Colonic mucosa (tissue), 4 donors: ENCODE results near the gene LTA. TPM values are rescaled to one million over a fixed set of nuclear protein-coding genes. Genes with fewer than 3 reads are reported as not detected.

Experiments
- DNase-seq: peaks from one replicate; pipeline ENCODE4 v3.0.0-alpha.2; 2020
- H3K27ac ChIP-seq: fragments of 200-600 bp; one replicate; pipeline ENCODE4 v1.8.0; 2021
- H3K27me3 ChIP-seq: fragments of 200-600 bp; one replicate; pipeline ENCODE4 v1.8.0; 2021
- H3K36me3 ChIP-seq: fragments of 200-600 bp; one replicate; pipeline ENCODE4 v1.8.0; 2021
- H3K4me1 ChIP-seq: fragments of 200-600 bp; one replicate; pipeline ENCODE4 v1.8.0; 2021; ENCODE audit warnings: mild to moderate bottlenecking
- H3K4me3 ChIP-seq: fragments of 200-600 bp; one replicate; pipeline ENCODE4 v1.8.0; 2021
- H3K9ac ChIP-seq, 2 donors: one replicate each; pipeline ENCODE4 v1.7.0; 2013; ENCODE audit warnings: control low read depth in 2 of 2, low read depth in 2 of 2, low read length in 2 of 2
- H3K9me3 ChIP-seq: fragments of 200-600 bp; one replicate; pipeline ENCODE4 v1.8.0; 2021
- CTCF ChIP-seq: fragments of 200-600 bp; IDR thresholded peaks from one replicate; pipeline ENCODE4 v1.8.0; 2022; ENCODE audit warnings: antibody characterized with exemption, mild to moderate bottlenecking
- intact Hi-C: fragments of 100-400 bp; cut with DNase I; formaldehyde crosslinking; loops from one replicate; pipeline ENCODE4 v1.14.1; 2022
- total RNA-seq, 2 donors: library from RNA; stranded (reverse); fragmentation: NEBNext Ultra II Directional in 1 of 2; extraction: Animal tissue kit (Norgen Biotek cat#: 25700) in 1 of 2; gene quantifications; one replicate each; pipeline ENCODE4 v1.2.1, GENCODE V29; 2021
- donor health status: healthy.
- donor health status: DM: no; HTN: no; CAD: no.
- donor health status: DM: no; HTN: no; CAD: no.

Gene LTA
- total RNA-seq, 2 donors from 2014 or later = 0.35 to 2.4 TPM

GRCh38 chr6:31614075-31614619 is 42.1 kb downstream of the LTA start:
- Histone ChIP-seq H3K9ac (no peak overlapping the region), H3K9me3 (no peaks in the 10 kb centered on the region), H3K36me3 (no peaks in the 10 kb centered on the region), H3K4me3 (no peak overlapping the region), H3K27ac (no peak overlapping the region), H3K27me3 (no peaks in the 10 kb centered on the region), H3K4me1 (no peaks in the 10 kb centered on the region)
- TF ChIP-seq CTCF = no peak
- DNase-seq = no peak
- intact Hi-C loops = no loop called here

- H3K4me3 ChIP-seq = no peak within 1 kb of the TSS
- TF ChIP-seq CTCF = no peak
- DNase-seq = no peak
- intact Hi-C loops = no loop called here
- H3K36me3 ChIP-seq = no peaks in the 10 kb centered on the region
- peak within 1 kb of the TSS in 1 of 2 donors; percentile 44 for H3K9ac ChIP-seq
- H3K27me3 ChIP-seq = no peaks in the 10 kb centered on the region
- no peaks in the 10 kb centered on the region for H3K4me1 ChIP-seq
- no peaks in the 10 kb centered on the region for H3K9me3 ChIP-seq
- peak within 1 kb of the TSS; percentile 32 for H3K27ac ChIP-seq
Observed at GRCh38 chr6:31614684-31615578, 42.8 kb downstream of the LTA start, which contains the start of gene AIF1. TSS of gene AIF1 (plus strand) at chr6:31615234. CDS start at chr6:31615330, 96 bp downstream.

GRCh38 chr6:31615748-31616147 is 43.7 kb downstream of the LTA start:
- Histone ChIP-seq H3K27ac (peak overlapping the region; percentile 32), H3K27me3 (no peaks in the 10 kb centered on the region), H3K9ac (no peak overlapping the region), H3K9me3 (no peaks in the 10 kb centered on the region), H3K4me1 (no peaks in the 10 kb centered on the region), H3K36me3 (no peaks in the 10 kb centered on the region), H3K4me3 (no peak overlapping the region)
- intact Hi-C loops = no loop called here
- DNase-seq = no peak
- TF ChIP-seq CTCF = no peak

GRCh38 chr6:31617010-31617409 is 44.9 kb downstream of the LTA start:
- no peak overlapping the region for H3K27ac ChIP-seq
- no peaks in the 10 kb centered on the region for H3K36me3 ChIP-seq
- no peaks in the 10 kb centered on the region for H3K27me3 ChIP-seq
- DNase-seq = no peak
- TF ChIP-seq CTCF = no peak
- H3K4me1 ChIP-seq = peaks cover 3% of the 10 kb centered on the region
- no peaks in the 10 kb centered on the region for H3K9me3 ChIP-seq
- H3K9ac ChIP-seq = no peak overlapping the region
- no peak overlapping the region for H3K4me3 ChIP-seq
- intact Hi-C loops = no loop called here

GRCh38 chr6:31619805-31620585 is 47.9 kb downstream of the LTA start:
- intact Hi-C loops = loop anchor here (5.0 kb wide), 1 partner anchor 37 kb away; the partner anchor contains the start of gene APOM
- no peaks in the 10 kb centered on the region for H3K27me3 ChIP-seq
- peak overlapping the region; percentile 58 to 64 for H3K9ac ChIP-seq
- H3K27ac ChIP-seq = peak overlapping the region; percentile 93
- no peak for TF ChIP-seq CTCF
- DNase-seq = peak; percentile 97
- peak overlapping the region; percentile 68 for H3K4me3 ChIP-seq
- H3K4me1 ChIP-seq = peaks cover 4% of the 10 kb centered on the region
- H3K9me3 ChIP-seq = no peaks in the 10 kb centered on the region
- no peaks in the 10 kb centered on the region for H3K36me3 ChIP-seq
